IPS-20b (cell line): ENCODE measurements around the gene GJA9.
"Not testable (repeated sequence)": the region's sequence is repeated elsewhere in the genome, so short reads cannot be mapped to it uniquely, and the experiment has no call there.

ENCODE experiments used
- H3K27ac ChIP-seq: one replicate; pipeline ENCODE4 v1.5.1; 2013; ENCODE audit warnings: low read length
- H3K27me3 ChIP-seq: 2 replicates; pipeline ENCODE4 v1.6.1; 2013; ENCODE audit warnings: mild to moderate bottlenecking, low read length, inconsistent platforms; ENCODE audit not compliant: insufficient read depth
- H3K36me3 ChIP-seq: 2 replicates; pipeline ENCODE4 v1.6.1; 2013; ENCODE audit warnings: low read depth, mild to moderate bottlenecking, inconsistent platforms, low read length, moderate library complexity; ENCODE audit not compliant: insufficient read depth
- H3K4me1 ChIP-seq: 2 replicates; pipeline ENCODE4 v1.6.1; 2013; ENCODE audit warnings: mild to moderate bottlenecking, control low read depth, inconsistent platforms, low read length, moderate library complexity; ENCODE audit not compliant: insufficient read depth
- H3K4me3 ChIP-seq: 2 replicates; pipeline ENCODE4 v1.5.1; 2013; ENCODE audit warnings: mild to moderate bottlenecking, low read length, inconsistent platforms
- H3K9ac ChIP-seq: 2 replicates; pipeline ENCODE4 v1.6.1; 2013; ENCODE audit warnings: low read depth, mild to moderate bottlenecking, inconsistent platforms, low read length, moderate library complexity
- H3K9me3 ChIP-seq: 2 replicates; pipeline ENCODE4 v1.6.1; 2013; ENCODE audit warnings: mild to moderate bottlenecking, low read depth, low read length, inconsistent platforms; ENCODE audit not compliant: insufficient read depth

The GJA9 gene

GRCh38 chr1:38846210-38846609 is 35.2 kb downstream of the GJA9 start:
- H3K9me3 ChIP-seq = no peaks in the 10 kb centered on the region
- no peak overlapping the region for H3K4me3 ChIP-seq
- H3K27me3 ChIP-seq = no peaks in the 10 kb centered on the region
- no peaks in the 10 kb centered on the region; the same call in 1 of the 2 replicates for H3K4me1 ChIP-seq
- peaks cover 57% of the 10 kb centered on the region for H3K36me3 ChIP-seq
- no peak overlapping the region for H3K27ac ChIP-seq
- H3K9ac ChIP-seq = no peak overlapping the region

- H3K9ac ChIP-seq, H3K27me3 ChIP-seq, H3K27ac ChIP-seq, H3K9me3 ChIP-seq, H3K4me1 ChIP-seq, H3K4me3 ChIP-seq: not testable (repeated sequence)
- peaks cover 55% of the 10 kb centered on the region for H3K36me3 ChIP-seq
Observed at GRCh38 chr1:38845088-38845487, 36.3 kb downstream of the GJA9 start.

GRCh38 chr1:38840281-38840680 is 41.1 kb downstream of the GJA9 start:
- Histone ChIP-seq H3K4me1 (peaks cover 4% of the 10 kb centered on the region), H3K27me3 (no peaks in the 10 kb centered on the region), H3K36me3 (peaks cover 44% of the 10 kb centered on the region), H3K27ac (no peak overlapping the region), H3K9ac (no peak overlapping the region), H3K4me3 (no peak overlapping the region), H3K9me3 (no peaks in the 10 kb centered on the region)

GRCh38 chr1:38839363-38839762 is 42.0 kb downstream of the GJA9 start:
- Histone ChIP-seq H3K4me1 (peaks cover 4% of the 10 kb centered on the region), H3K9ac (no peak overlapping the region), H3K9me3 (no peaks in the 10 kb centered on the region), H3K27me3 (no peaks in the 10 kb centered on the region), H3K36me3 (peaks cover 37% of the 10 kb centered on the region), H3K4me3 (no peak overlapping the region), H3K27ac (no peak overlapping the region)

GRCh38 chr1:38836316-38836715 is 45.1 kb downstream of the GJA9 start:
- not testable (repeated sequence) for H3K4me3 ChIP-seq, H3K9ac ChIP-seq, H3K4me1 ChIP-seq, H3K9me3 ChIP-seq, H3K27me3 ChIP-seq, H3K27ac ChIP-seq
- H3K36me3 ChIP-seq = peaks cover 23% of the 10 kb centered on the region

GRCh38 chr1:38834937-38835827 is 46.2 kb downstream of the GJA9 start:
- Histone ChIP-seq H3K36me3 (peaks cover 17% of the 10 kb centered on the region), H3K9me3 (no peaks in the 10 kb centered on the region), H3K27me3 (no peaks in the 10 kb centered on the region), H3K4me1 (peaks cover 4% of the 10 kb centered on the region; the same call in 1 of the 2 replicates), H3K9ac (no peak overlapping the region), H3K27ac (no peak overlapping the region), H3K4me3 (no peak overlapping the region)

- H3K4me3 ChIP-seq = no peak overlapping the region
- H3K27ac ChIP-seq = no peak overlapping the region
- no peaks in the 10 kb centered on the region for H3K9me3 ChIP-seq
- H3K4me1 ChIP-seq = peaks cover 4% of the 10 kb centered on the region; the same call in 1 of the 2 replicates
- H3K36me3 ChIP-seq = peaks cover 12% of the 10 kb centered on the region
- H3K9ac ChIP-seq = no peak overlapping the region
- H3K27me3 ChIP-seq = no peaks in the 10 kb centered on the region
Observed at GRCh38 chr1:38834221-38834782, 47.1 kb downstream of the GJA9 start.

- Histone ChIP-seq H3K4me1 (peaks cover 4% of the 10 kb centered on the region; the same call in 1 of the 2 replicates), H3K27me3 (no peaks in the 10 kb centered on the region), H3K9ac (no peak overlapping the region), H3K4me3 (no peak overlapping the region), H3K27ac (no peak overlapping the region), H3K9me3 (no peaks in the 10 kb centered on the region), H3K36me3 (peaks cover under 1% of the 10 kb centered on the region; the same call in 1 of the 2 replicates)
Observed at GRCh38 chr1:38833146-38833545, 48.2 kb downstream of the GJA9 start.

GRCh38 chr1:38832370-38832734 is 49.0 kb downstream of the GJA9 start:
- H3K36me3 ChIP-seq = no peaks in the 10 kb centered on the region
- H3K27me3 ChIP-seq = no peaks in the 10 kb centered on the region
- H3K9me3 ChIP-seq = no peaks in the 10 kb centered on the region
- no peak overlapping the region for H3K27ac ChIP-seq
- no peak overlapping the region for H3K4me3 ChIP-seq
- no peak overlapping the region for H3K9ac ChIP-seq
- H3K4me1 ChIP-seq = peaks cover 4% of the 10 kb centered on the region; the same call in 1 of the 2 replicates

GRCh38 chr1:38831731-38832369 is 49.5 kb downstream of the GJA9 start:
- Histone ChIP-seq H3K4me3 (no peak overlapping the region), H3K27ac (no peak overlapping the region), H3K36me3 (no peaks in the 10 kb centered on the region), H3K27me3 (no peaks in the 10 kb centered on the region), H3K9me3 (no peaks in the 10 kb centered on the region), H3K4me1 (peaks cover 4% of the 10 kb centered on the region; the same call in 1 of the 2 replicates), H3K9ac (no peak overlapping the region)

GRCh38 chr1:38829368-38829767 is 52.0 kb downstream of the GJA9 start:
- Histone ChIP-seq H3K4me1 (no peaks in the 10 kb centered on the region), H3K27me3 (no peaks in the 10 kb centered on the region), H3K4me3 (no peak overlapping the region), H3K9ac (no peak overlapping the region), H3K36me3 (no peaks in the 10 kb centered on the region), H3K9me3 (no peaks in the 10 kb centered on the region), H3K27ac (no peak overlapping the region)

- Histone ChIP-seq H3K27me3 (no peaks in the 10 kb centered on the region), H3K9me3 (no peaks in the 10 kb centered on the region)
Observed at GRCh38 chr1:38827318-38827717, 54.1 kb downstream of the GJA9 start.

More at GRCh38 chr1:38827318-38827717, 54.1 kb downstream of the GJA9 start:
- Histone ChIP-seq H3K9ac (no peak overlapping the region), H3K36me3 (no peaks in the 10 kb centered on the region), H3K4me3 (no peak overlapping the region), H3K4me1 (no peaks in the 10 kb centered on the region), H3K27ac (no peak overlapping the region)
